Measurements from ENCODE around the gene SLC39A11. TPM values are rescaled to one million over a fixed set of nuclear protein-coding genes. Genes with fewer than 3 reads are reported as not detected.

The SLC39A11 gene
- total and polyA plus RNA-seq, 2 of the 13 experiments (the other 11 are each of a cell fraction or from before 2014, with no cell fraction given) = 17.2 to 31.5 TPM

GRCh38 chr17:72604518-72604917, 488.0 kb downstream of the SLC39A11 start (continued):
- TF ChIP-seq CERS6 (CRISPR knock-in tag; IDR thresholded peaks at IDR 0.05) (no peak), SKIL (CRISPR knock-in tag; IDR thresholded peaks at IDR 0.05; ENCODE audit: borderline replicate concordance) (peak; percentile 94), MYNN (CRISPR knock-in tag; IDR thresholded peaks at IDR 0.05; ENCODE audit: low read depth) (no peak; the same call in 1 of the 2 replicates), HINFP (CRISPR knock-in tag; IDR thresholded peaks at IDR 0.05; ENCODE audit: low read depth) (no peak), HNF4A (CRISPR knock-in tag; IDR thresholded peaks at IDR 0.05) (peak; percentile 58; the same call in 1 of the 2 replicates), BRD4 (CRISPR knock-in tag; IDR thresholded peaks at IDR 0.05) (no peak), SRF (IDR thresholded peaks at IDR 0.05; ENCODE audit: low read depth, low read length) (no peak), HNF1A (IDR thresholded peaks at IDR 0.05; ENCODE audit: low read depth) (no peak), HNF1A (CRISPR knock-in tag; IDR thresholded peaks at IDR 0.05; ENCODE audit: borderline replicate concordance) (peak; percentile 75; the same call in 1 of the 2 replicates), ZNF580 (CRISPR knock-in tag; IDR thresholded peaks at IDR 0.05; ENCODE audit: borderline replicate concordance, low read depth) (peak; percentile 24; the same call in 1 of the 2 replicates), ZNF225 (CRISPR knock-in tag; IDR thresholded peaks at IDR 0.05) (no peak), ZNF609 (CRISPR knock-in tag; IDR thresholded peaks at IDR 0.05; ENCODE audit: borderline replicate concordance) (peak; percentile 71; the same call in 1 of the 2 replicates), ZNF317 (CRISPR knock-in tag; IDR thresholded peaks at IDR 0.05) (peak; percentile 52; the same call in 1 of the 2 replicates), ZNF180 (CRISPR knock-in tag; IDR thresholded peaks at IDR 0.05; ENCODE audit: borderline replicate concordance, low read depth) (no peak), SAFB2 (CRISPR knock-in tag; IDR thresholded peaks at IDR 0.05; ENCODE audit: borderline replicate concordance, low read depth) (no peak)

Data from HepG2 (cell line).